T-helper 2 cell treated with Interferon-gamma antibody and Interleukin-4, amounts not matched to agents 100 ng/mL and 5 ng/mL, for 36 hours (primary cell): ENCODE measurements around the gene PAX5. TPM values are rescaled to one million over a fixed set of nuclear protein-coding genes. Genes with fewer than 3 reads are reported as not detected.

Experiments
- intact Hi-C: fragments of 100-400 bp; cut with micrococcal nuclease; formaldehyde crosslinking; loops from one replicate; pipeline ENCODE4 v1.15.1; 2023
- total RNA-seq: library from RNA; stranded (reverse); gene quantifications from 2 replicates; pipeline ENCODE4 v1.2.3, GENCODE V29; 2022

PAX5 gene
- total RNA-seq, 1 donor from 2014 or later: 0.11 TPM

DNA sequence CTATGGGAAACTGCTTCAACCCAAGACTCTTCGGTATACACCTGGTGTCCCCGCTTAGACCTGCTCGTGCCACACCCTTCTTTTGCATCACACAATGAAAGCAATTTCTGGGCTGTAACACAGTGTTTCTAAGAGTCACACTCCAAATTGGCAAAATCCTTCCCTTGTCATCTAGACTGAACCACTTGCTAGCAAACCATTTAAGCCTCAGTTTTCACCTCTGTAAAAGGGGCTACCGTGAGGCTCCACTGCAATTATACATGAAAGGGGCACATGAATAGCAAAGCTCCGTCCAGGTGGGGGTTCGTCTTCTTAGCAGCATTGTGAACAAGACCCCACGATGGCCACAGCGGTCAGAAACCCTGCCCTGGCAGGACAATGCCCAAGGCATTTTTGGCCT, 166.8 kb downstream of the PAX5 start:
- intact Hi-C loops: no loop called here

- intact Hi-C loops: no loop called here
Observed at GRCh38 chr9:36866840-36867239, 167.2 kb downstream of the PAX5 start.

DNA sequence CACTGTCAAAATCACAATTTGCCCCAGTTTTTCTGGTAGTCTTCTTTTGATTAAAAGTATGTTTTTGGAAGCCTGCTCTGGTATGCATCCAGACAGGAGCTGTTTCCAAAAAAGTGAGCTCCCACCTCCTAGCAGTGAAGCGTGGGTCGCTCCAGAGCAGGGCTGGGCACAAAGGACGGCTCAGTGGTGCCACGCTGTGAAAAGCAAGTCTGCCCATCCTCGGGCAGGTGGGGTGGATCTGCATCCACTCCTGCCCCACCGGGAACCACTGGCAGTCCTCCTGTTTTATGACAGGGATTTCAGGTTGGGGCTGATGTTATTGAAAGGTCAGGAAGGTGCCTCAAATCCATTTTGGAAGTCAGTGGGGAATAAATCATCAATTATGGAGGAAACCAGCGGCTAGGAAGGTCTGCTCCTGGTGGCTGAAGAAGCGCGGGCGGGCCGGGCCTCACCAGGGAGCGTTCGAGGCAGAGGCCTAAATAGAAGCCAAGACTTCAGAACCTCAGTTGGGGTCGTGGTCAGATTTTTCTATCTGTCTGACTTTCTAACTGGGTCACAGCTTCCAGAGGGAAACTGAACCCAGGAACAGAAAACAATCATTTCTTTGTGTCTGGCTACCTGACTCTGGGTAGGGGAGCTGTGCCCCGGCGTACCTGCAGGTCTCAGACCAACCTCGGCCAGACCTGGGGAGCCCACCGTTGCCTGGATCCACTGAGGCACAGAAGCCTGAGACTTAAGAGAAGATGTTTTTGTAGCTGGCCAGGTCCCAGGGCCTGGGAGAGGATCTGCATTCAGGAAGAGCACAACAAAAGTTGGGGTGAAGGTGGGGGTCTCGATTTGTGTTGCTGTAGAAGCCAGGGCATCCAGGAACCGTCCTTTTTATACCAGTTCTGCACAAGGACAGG, 168.1 kb downstream of the PAX5 start:
- intact Hi-C loops: no loop called here

DNA sequence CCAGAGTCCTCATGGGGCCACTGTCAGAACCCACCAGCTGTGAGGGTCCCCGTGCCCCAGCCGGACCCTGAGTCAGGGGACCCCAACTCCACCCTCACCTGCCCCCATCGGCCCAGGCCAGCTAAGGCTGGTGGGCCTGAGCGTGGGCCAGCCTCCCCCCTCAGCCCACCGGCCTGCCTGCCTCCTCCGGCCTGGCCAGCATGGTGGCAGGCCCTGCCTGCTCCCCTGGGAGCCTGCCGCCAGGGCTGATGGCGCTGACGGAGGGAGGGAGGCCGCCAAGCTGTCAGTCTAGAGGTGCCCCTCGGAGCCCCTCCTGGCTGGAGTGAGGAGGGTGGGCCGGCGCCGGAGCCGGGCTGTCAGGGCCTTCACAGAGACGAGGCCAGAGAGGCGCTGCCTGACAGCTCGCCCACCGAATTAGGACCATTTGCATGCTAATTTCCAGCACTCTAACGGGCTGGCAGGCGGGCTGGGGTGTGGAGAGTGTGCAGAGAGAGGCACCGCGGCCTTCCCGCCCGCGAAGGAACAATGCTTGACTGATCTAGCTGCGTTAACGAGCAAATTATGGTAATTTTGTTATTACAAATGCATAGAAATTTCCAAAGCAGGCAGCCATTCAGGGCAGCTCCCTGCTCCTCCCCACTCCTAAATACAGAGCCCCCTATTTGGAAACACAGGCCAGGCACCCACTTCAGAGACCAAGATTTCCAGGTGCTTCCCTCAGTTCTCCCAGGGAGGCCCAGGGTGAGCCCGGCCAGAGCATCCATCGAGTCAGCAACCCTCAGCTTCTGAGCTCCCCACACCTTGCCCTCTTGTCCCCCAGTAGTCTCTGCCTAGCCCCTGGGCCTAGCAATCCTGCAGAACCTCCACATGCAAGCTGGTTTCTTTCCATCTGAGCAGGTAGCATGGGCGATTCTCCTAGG, 169.3 kb downstream of the PAX5 start:
- intact Hi-C loops: no loop called here

- intact Hi-C loops: no loop called here
Observed at GRCh38 chr9:36862206-36863145, 171.6 kb downstream of the PAX5 start.

GRCh38 chr9:36861528-36862205, 172.4 kb downstream of the PAX5 start:
- intact Hi-C loops: no loop called here

GRCh38 chr9:36858805-36859375, 175.2 kb downstream of the PAX5 start:
- intact Hi-C loops: no loop called here

GRCh38 chr9:36855448-36856315, 178.4 kb downstream of the PAX5 start:
- intact Hi-C loops: no loop called here

DNA sequence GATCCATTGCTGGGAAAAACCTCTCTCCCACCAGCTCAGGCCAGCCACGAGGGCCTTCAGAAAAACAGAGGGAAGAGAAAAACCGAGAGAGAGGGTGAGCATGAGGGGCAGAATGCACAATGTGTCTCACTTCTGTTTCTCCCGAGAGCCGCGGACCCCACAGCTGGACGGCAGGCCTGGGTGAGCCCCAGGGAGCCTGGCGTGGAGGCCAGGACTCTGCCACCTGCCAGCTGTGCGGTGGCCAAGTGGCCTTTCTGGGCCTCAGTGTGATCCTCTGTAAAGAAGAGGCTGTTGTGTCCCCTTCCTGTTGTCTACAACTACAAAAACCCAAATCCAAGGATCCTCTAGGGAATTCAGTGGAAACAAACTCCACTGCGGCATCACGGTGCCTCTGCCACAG, 179.3 kb downstream of the PAX5 start:
- intact Hi-C loops: no loop called here

GRCh38 chr9:36854034-36854433, 180.0 kb downstream of the PAX5 start:
- intact Hi-C loops: no loop called here

DNA sequence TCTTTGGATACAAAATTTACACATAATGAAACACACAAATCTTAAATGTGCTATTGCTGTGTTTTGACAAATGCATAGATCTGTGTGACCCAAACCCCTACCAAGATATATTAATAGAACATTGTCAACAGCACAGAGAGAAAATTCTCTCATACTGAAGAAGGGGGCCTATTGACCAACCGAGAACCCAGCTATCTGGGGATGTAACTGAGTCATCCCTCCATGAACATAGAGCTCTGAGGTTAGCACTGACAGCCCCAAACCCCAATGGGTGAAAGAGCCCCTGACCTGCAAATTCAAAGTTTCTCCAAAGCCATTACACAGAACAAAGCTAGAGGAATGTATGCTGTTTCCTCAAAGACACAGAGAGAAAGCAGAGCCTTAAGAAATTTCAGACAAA, 180.8 kb downstream of the PAX5 start:
- intact Hi-C loops: no loop called here

DNA sequence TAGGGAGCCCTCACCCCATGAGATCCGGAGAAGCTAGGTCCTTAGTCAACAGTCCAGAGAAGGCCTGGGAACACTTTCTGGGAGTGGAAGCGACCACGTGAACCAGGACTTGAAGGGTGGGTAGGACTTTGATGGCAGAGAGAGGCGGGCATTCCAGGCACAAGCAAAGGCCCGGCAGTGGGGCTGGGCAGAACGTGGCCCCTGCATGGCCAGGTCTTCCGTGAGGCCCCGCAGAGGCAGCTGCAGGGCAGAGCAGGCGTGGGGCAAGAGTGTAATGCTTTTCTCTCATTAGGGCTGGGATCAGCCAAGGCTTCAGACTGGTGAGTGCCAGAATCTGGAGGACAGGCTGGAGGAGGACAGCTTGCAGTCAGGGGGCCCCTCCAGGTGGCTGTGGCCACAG, 184.1 kb downstream of the PAX5 start:
- intact Hi-C loops: no loop called here

GRCh38 chr9:36848946-36849345, 185.1 kb downstream of the PAX5 start:
- intact Hi-C loops: no loop called here

GRCh38 chr9:36847781-36848673, 186.0 kb downstream of the PAX5 start:
- intact Hi-C loops: no loop called here

GRCh38 chr9:36846621-36847020, 187.4 kb downstream of the PAX5 start:
- intact Hi-C loops: no loop called here

GRCh38 chr9:36845844-36846243, 188.2 kb downstream of the PAX5 start:
- intact Hi-C loops: no loop called here

- intact Hi-C loops: no loop called here
Observed at GRCh38 chr9:36844961-36845360, 189.1 kb downstream of the PAX5 start.

- intact Hi-C loops: no loop called here
Observed at GRCh38 chr9:36843964-36844363, 190.1 kb downstream of the PAX5 start.
